Prostate gland (tissue), 2 donors: ENCODE results near the gene FOXP2.

Experiments
- CTCF ChIP-seq, 4 experiments: fragments of 200-600 bp in 2 of 4; fragments of 450-650 bp in 2 of 4; sonication (generic) in 2 of 4; IDR thresholded peaks; 1 replicate in 3 of 4; 2 replicates in 1 of 4; pipeline ENCODE4 v1.5.1; 2016 to 2019; ENCODE audit warnings: antibody characterized with exemption in 4 of 4, mild to moderate bottlenecking in 2 of 4, moderate library complexity in 2 of 4
- POLR2A ChIP-seq: fragments of 450-650 bp; IDR thresholded peaks from one replicate; pipeline ENCODE4 v1.6.1; 2016; ENCODE audit warnings: antibody characterized with exemption, mild to moderate bottlenecking
- POLR2AphosphoS5 ChIP-seq: sonication (generic); formaldehyde crosslinking; IDR thresholded peaks from one replicate; pipeline ENCODE4 v1.6.1; 2017; ENCODE audit warnings: antibody characterized with exemption

- peak in 1 of 4 experiments; percentile 40 for TF ChIP-seq CTCF (IDR thresholded peaks at IDR 0.05)
- no peak for TF ChIP-seq POLR2AphosphoS5
- no peak for TF ChIP-seq POLR2A
Measured at GRCh38 chr7:114405427-114405826, 9.2 kb upstream of the FOXP2 start.
